Brain microvascular endothelial cell (primary cell): ENCODE data around the gene CD6.

Source experiments
- DNase-seq: peaks from one replicate; pipeline ENCODE4 v3.0.0-alpha.2; 2020
- H3K27ac ChIP-seq: fragments of 250-450 bp; sonication (Bioruptor Pico); 2 replicates; pipeline ENCODE4 v1.5.1; 2020; ENCODE audit warnings: mild to moderate bottlenecking, moderate library complexity
- H3K27me3 ChIP-seq: fragments of 250-450 bp; sonication (Bioruptor Pico); replicated peaks from 2 replicates; pipeline ENCODE4 v1.5.1; 2020; ENCODE audit warnings: mild to moderate bottlenecking
- H3K36me3 ChIP-seq: fragments of 250-450 bp; sonication (Bioruptor Pico); replicated peaks from 2 replicates; pipeline ENCODE4 v1.5.1; 2020; ENCODE audit warnings: mild to moderate bottlenecking
- H3K4me3 ChIP-seq: 2 replicates; pipeline ENCODE4 v1.5.1; 2011; ENCODE audit warnings: low read depth, mild to moderate bottlenecking, control low read depth, low read length, moderate library complexity
- in situ Hi-C: cut with HindIII; loops from 2 replicates; pipeline ENCODE4 v1.10.0; 2017; ENCODE audit warnings: low sequenced_read_pairs, low pct_ligation_motif_present
- TF ChIP-seq, protein P1 (sequence below): IDR thresholded peaks from 2 replicates; pipeline ENCODE4 v1.5.1; 2011; ENCODE audit warnings: low read depth, mild to moderate bottlenecking, moderate library complexity, low read length, control low read depth, inconsistent platforms; ENCODE audit errors: missing control alignments

The CD6 gene

DNA sequence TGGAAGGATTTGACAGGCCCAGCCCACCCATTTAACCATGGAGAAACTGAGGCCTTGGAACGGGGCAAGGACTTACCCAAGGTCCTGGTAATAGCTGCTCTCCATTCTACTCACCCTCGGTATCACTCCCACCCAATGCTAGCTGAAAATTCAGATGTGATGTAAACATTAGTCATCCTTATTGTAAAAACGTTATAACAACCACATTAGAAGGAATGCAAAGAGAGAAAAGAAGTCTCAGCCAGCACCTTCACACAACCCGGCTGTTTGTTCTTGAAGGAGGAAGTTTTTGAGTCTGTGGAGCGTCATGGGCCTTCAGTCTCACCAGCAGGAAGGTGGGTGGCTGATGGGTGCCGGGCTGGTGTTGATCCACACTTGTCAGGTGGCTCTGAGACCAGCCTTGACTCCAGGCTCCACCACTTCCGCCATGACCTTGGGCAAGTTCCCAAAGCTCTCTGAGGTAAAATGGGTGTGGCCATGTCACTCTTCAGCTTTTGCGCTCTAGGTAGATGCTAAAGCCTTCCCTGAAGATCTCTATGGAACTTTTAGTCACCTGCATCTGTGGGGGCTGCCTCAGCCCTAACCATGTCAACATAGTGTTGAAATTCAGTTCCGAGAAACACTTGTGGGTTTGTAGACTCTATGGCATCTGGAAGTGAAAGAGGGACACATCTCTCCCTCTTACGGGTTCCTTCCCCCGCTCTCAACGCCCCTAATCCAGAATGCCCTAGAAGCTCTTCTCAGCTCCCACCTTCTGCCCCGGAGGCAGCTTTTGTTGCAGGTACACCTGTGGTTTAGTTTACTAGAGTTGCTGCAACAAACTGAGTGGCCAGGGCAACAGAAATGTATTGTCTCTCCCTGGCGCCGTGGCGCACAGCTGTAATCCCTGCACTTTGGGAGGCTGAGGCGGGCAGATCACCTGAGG is 14.8 kb downstream of the CD6 start:
- Histone ChIP-seq H3K4me3 (no peak overlapping the region), H3K27me3 (peaks cover 9% of the 10 kb centered on the region), H3K36me3 (no peaks in the 10 kb centered on the region), H3K27ac (no peak overlapping the region)
- TF ChIP-seq, protein P1, sequence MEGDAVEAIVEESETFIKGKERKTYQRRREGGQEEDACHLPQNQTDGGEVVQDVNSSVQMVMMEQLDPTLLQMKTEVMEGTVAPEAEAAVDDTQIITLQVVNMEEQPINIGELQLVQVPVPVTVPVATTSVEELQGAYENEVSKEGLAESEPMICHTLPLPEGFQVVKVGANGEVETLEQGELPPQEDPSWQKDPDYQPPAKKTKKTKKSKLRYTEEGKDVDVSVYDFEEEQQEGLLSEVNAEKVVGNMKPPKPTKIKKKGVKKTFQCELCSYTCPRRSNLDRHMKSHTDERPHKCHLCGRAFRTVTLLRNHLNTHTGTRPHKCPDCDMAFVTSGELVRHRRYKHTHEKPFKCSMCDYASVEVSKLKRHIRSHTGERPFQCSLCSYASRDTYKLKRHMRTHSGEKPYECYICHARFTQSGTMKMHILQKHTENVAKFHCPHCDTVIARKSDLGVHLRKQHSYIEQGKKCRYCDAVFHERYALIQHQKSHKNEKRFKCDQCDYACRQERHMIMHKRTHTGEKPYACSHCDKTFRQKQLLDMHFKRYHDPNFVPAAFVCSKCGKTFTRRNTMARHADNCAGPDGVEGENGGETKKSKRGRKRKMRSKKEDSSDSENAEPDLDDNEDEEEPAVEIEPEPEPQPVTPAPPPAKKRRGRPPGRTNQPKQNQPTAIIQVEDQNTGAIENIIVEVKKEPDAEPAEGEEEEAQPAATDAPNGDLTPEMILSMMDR, result no peak
- in situ Hi-C loops, result no loop called here
- DNase-seq, result peak; percentile 41

GRCh38 chr11:60987577-60988277 is 16.2 kb downstream of the CD6 start:
- peaks cover 9% of the 10 kb centered on the region for H3K27me3 ChIP-seq
- H3K27ac ChIP-seq, result no peak overlapping the region
- no peak for DNase-seq
- TF ChIP-seq, protein P1, result no peak
- in situ Hi-C loops, result no loop called here
- H3K36me3 ChIP-seq, result no peaks in the 10 kb centered on the region
- H3K4me3 ChIP-seq, result no peak overlapping the region

GRCh38 chr11:60988658-60989057 is 17.2 kb downstream of the CD6 start:
- H3K36me3 ChIP-seq, result no peaks in the 10 kb centered on the region
- peaks cover 11% of the 10 kb centered on the region for H3K27me3 ChIP-seq
- DNase-seq, result no peak
- in situ Hi-C loops, result no loop called here
- H3K27ac ChIP-seq, result no peak overlapping the region
- TF ChIP-seq, protein P1, result no peak
- H3K4me3 ChIP-seq, result no peak overlapping the region

- DNase-seq, result no peak
Measured at GRCh38 chr11:60989093-60989650, 17.7 kb downstream of the CD6 start.

DNA sequence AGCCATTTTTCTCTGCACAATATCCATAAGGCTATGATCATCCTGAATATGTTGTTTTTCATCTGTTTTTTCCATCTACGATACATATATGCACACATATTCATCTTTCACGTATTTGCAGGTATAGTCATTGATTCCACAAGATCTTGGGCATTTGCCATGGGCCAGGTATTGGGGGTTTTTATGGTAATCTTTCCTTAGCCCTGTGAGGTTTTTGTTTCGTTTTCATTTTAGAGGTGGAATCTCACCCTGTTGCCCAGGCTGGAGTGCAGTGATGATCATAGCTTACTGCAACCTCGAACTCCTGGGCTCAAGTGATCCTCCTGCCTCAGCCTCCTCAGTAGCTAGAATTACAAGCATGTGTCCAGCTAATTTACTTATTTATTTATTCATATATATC is 20.0 kb downstream of the CD6 start:
- DNase-seq, result no peak
- in situ Hi-C loops, result no loop called here
- Histone ChIP-seq H3K27me3 (peaks cover 11% of the 10 kb centered on the region), H3K27ac (no peak overlapping the region), H3K36me3 (no peaks in the 10 kb centered on the region), H3K4me3 (no peak overlapping the region)
- TF ChIP-seq, protein P1, result no peak

More at GRCh38 chr11:60989093-60989650, 17.7 kb downstream of the CD6 start:
- no peaks in the 10 kb centered on the region for H3K36me3 ChIP-seq
- in situ Hi-C loops, result no loop called here
- no peak overlapping the region for H3K27ac ChIP-seq
- peaks cover 11% of the 10 kb centered on the region for H3K27me3 ChIP-seq
- no peak overlapping the region for H3K4me3 ChIP-seq
- TF ChIP-seq, protein P1, result no peak
